HepG2 (cell line): ENCODE data around the gene TGFBRAP1. TPM values are rescaled to one million over a fixed set of nuclear protein-coding genes. Genes with fewer than 3 reads are reported as not detected.
A peak's percentile ranks its signal among the peaks of the same experiment; 100 is the strongest.

ENCODE experiments used
- ARNTL ChIP-seq: sonication (generic); formaldehyde crosslinking; IDR thresholded peaks from 2 replicates; pipeline ENCODE4 v1.4.0; 2020; ENCODE audit warnings: mild to moderate bottlenecking, missing genetic modification reagents
- DNMT3B ChIP-seq: conservative IDR thresholded peaks from 2 replicates; pipeline ENCODE4 v1.6.1; 2016; ENCODE audit warnings: missing biosample characterization, control low read depth
- GATAD2A ChIP-seq: IDR thresholded peaks from 2 replicates; pipeline ENCODE4 v1.6.1; 2016
- ISL2 ChIP-seq: sonication (generic); formaldehyde crosslinking; IDR thresholded peaks from 2 replicates; pipeline ENCODE4 v1.5.0; 2020; ENCODE audit warnings: missing genetic modification reagents
- ISX ChIP-seq: sonication (generic); formaldehyde crosslinking; conservative IDR thresholded peaks from 2 replicates; pipeline ENCODE4 v1.5.0; 2020; ENCODE audit warnings: missing genetic modification reagents
- MAFF ChIP-seq: IDR thresholded peaks from 2 replicates; pipeline ENCODE4 v1.6.1; 2011; ENCODE audit warnings: low read depth, low read length, improper control_type of control experiment
- SAFB2 ChIP-seq: sonication (generic); formaldehyde crosslinking; IDR thresholded peaks from 2 replicates; pipeline ENCODE4 v1.5.1; 2020; ENCODE audit warnings: missing genetic modification reagents, low read depth, mild to moderate bottlenecking, borderline replicate concordance
- SMAD1 ChIP-seq: sonication (generic); formaldehyde crosslinking; IDR thresholded peaks from 2 replicates; pipeline ENCODE4 v1.4.0; 2020; ENCODE audit warnings: missing genetic modification reagents, low read depth, mild to moderate bottlenecking, borderline replicate concordance
- SP4 ChIP-seq: sonication (generic); formaldehyde crosslinking; IDR thresholded peaks from 2 replicates; pipeline ENCODE4 v1.8.1; 2023; ENCODE audit warnings: mild to moderate bottlenecking, missing genetic modification reagents
- SP5 ChIP-seq: IDR thresholded peaks from 2 replicates; pipeline ENCODE4 v1.6.1; 2016; ENCODE audit warnings: low read depth, borderline replicate concordance
- TBP ChIP-seq: sonication (generic); formaldehyde crosslinking; IDR thresholded peaks from 2 replicates; pipeline ENCODE4 v1.5.0; 2020; ENCODE audit warnings: missing genetic modification reagents
- TSC22D2 ChIP-seq: sonication (generic); formaldehyde crosslinking; IDR thresholded peaks from 2 replicates; pipeline ENCODE4 v1.5.1; 2020; ENCODE audit warnings: missing genetic modification reagents, mild to moderate bottlenecking, borderline replicate concordance
- ZFP37 ChIP-seq: sonication (generic); formaldehyde crosslinking; IDR thresholded peaks from 2 replicates; pipeline ENCODE4 v1.4.0; 2020; ENCODE audit warnings: missing genetic modification reagents, borderline replicate concordance
- ZNF207 ChIP-seq: fragments of 450-650 bp; IDR thresholded peaks from 2 replicates; pipeline ENCODE4 v1.6.1; 2016; ENCODE audit warnings: antibody characterized with exemption, borderline replicate concordance
- ZNF646 ChIP-seq: sonication (generic); formaldehyde crosslinking; IDR thresholded peaks from 2 replicates; pipeline ENCODE4 v1.9.0; 2021; ENCODE audit warnings: mild to moderate bottlenecking, missing genetic modification reagents
- ZSCAN12 ChIP-seq: sonication (generic); formaldehyde crosslinking; IDR thresholded peaks from 2 replicates; pipeline ENCODE4 v1.9.0; 2021; ENCODE audit warnings: mild to moderate bottlenecking, missing genetic modification reagents
- polyA plus RNA-seq, 8 experiments: library from polyadenylated mRNA; depleted of rRNA in 3 of 8; stranded (reverse) in 7 of 8; unstranded in 1 of 8; fragments of >200 nt; fragmentation: Illumina TruSeq in 4 of 8; extraction: Trizol in 4 of 8; gene quantifications; 2 replicates each; pipeline versions ENCODE4 v1.2.1 to v1.2.3, GENCODE V29; 2011 to 2016; ENCODE audit warnings: low read depth in 4 of 8, missing spikeins in 1 of 8, mixed read lengths in 1 of 8; ENCODE audit not compliant: insufficient read depth in 1 of 8
- total RNA-seq, 5 experiments: library from RNA; depleted of rRNA; stranded (reverse); fragments of >200 nt; fragmentation: Illumina TruSeq; extraction: Trizol; gene quantifications; 2 replicates each; pipeline ENCODE4 v1.2.3, GENCODE V29; 2016; ENCODE audit warnings: low read depth in 1 of 5
- TF ChIP-seq, protein P1 (sequence below): sonication (generic); formaldehyde crosslinking; conservative IDR thresholded peaks from 2 replicates; pipeline ENCODE4 v1.8.1; 2023; ENCODE audit warnings: missing genetic modification reagents
- TF ChIP-seq, protein P2 (sequence below): sonication (generic); formaldehyde crosslinking; IDR thresholded peaks from 2 replicates; pipeline ENCODE4; 2020; ENCODE audit warnings: missing genetic modification reagents, mild to moderate bottlenecking, borderline replicate concordance

Gene TGFBRAP1
- total and polyA plus RNA-seq, 2 of the 13 experiments (the other 11 are each of a cell fraction or from before 2014, with no cell fraction given), result 12.7 to 22.9 TPM

- TF ChIP-seq SP5 (CRISPR knock-in tag), result 0 out of 2 replicates have a peak, but pooled peaks have one; percentile 19
- TF ChIP-seq TBP (CRISPR knock-in tag), result no peak
- peak; percentile 77 for TF ChIP-seq ISX (CRISPR knock-in tag)
- peak; percentile 72; the same call in 1 of the 2 replicates for TF ChIP-seq ZSCAN12 (CRISPR knock-in tag)
- peak; percentile 42; the same call in 1 of the 2 replicates for TF ChIP-seq ISL2
- peak; percentile 45 for TF ChIP-seq SP4
- TF ChIP-seq ARNTL (CRISPR knock-in tag), result peak; percentile 80
- no peak for TF ChIP-seq ZNF207
- peak; percentile 62; the same call in 1 of the 2 replicates for TF ChIP-seq ZFP37 (CRISPR knock-in tag)
- TF ChIP-seq GATAD2A (CRISPR knock-in tag), result 0 out of 2 replicates have a peak, but pooled peaks have one; percentile 19
- TF ChIP-seq DNMT3B (CRISPR knock-in tag), result peak; percentile 84; the same call in 1 of the 2 replicates
- TF ChIP-seq ZNF646 (CRISPR knock-in tag), result no peak
- TF ChIP-seq, protein P1, sequence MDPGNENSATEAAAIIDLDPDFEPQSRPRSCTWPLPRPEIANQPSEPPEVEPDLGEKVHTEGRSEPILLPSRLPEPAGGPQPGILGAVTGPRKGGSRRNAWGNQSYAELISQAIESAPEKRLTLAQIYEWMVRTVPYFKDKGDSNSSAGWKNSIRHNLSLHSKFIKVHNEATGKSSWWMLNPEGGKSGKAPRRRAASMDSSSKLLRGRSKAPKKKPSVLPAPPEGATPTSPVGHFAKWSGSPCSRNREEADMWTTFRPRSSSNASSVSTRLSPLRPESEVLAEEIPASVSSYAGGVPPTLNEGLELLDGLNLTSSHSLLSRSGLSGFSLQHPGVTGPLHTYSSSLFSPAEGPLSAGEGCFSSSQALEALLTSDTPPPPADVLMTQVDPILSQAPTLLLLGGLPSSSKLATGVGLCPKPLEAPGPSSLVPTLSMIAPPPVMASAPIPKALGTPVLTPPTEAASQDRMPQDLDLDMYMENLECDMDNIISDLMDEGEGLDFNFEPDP (CRISPR knock-in tag), result peak; percentile 94; the same call in 1 of the 2 replicates
- TF ChIP-seq SAFB2 (CRISPR knock-in tag), result peak; percentile 70
- TF ChIP-seq, protein P2, sequence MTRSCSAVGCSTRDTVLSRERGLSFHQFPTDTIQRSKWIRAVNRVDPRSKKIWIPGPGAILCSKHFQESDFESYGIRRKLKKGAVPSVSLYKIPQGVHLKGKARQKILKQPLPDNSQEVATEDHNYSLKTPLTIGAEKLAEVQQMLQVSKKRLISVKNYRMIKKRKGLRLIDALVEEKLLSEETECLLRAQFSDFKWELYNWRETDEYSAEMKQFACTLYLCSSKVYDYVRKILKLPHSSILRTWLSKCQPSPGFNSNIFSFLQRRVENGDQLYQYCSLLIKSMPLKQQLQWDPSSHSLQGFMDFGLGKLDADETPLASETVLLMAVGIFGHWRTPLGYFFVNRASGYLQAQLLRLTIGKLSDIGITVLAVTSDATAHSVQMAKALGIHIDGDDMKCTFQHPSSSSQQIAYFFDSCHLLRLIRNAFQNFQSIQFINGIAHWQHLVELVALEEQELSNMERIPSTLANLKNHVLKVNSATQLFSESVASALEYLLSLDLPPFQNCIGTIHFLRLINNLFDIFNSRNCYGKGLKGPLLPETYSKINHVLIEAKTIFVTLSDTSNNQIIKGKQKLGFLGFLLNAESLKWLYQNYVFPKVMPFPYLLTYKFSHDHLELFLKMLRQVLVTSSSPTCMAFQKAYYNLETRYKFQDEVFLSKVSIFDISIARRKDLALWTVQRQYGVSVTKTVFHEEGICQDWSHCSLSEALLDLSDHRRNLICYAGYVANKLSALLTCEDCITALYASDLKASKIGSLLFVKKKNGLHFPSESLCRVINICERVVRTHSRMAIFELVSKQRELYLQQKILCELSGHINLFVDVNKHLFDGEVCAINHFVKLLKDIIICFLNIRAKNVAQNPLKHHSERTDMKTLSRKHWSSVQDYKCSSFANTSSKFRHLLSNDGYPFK (CRISPR knock-in tag), result peak; percentile 36; the same call in 1 of the 2 replicates
- no peak for TF ChIP-seq TSC22D2
- peak; percentile 55; the same call in 1 of the 2 replicates for TF ChIP-seq SMAD1
- TF ChIP-seq MAFF, result no peak
Observed at GRCh38 chr2:105329561-105330495, at the start of gene TGFBRAP1 (continued).
